SU-DHL-6 (cell line): ENCODE results near the gene RANBP9.

Source experiments
- H2AFZ ChIP-seq: fragments of 200-600 bp; sonication (generic); 2 replicates; pipeline ENCODE4 v1.6.1; 2014; ENCODE audit warnings: low read depth, mild to moderate bottlenecking, moderate library complexity, mixed read lengths, antibody characterized with exemption, low read length; ENCODE audit not compliant: severe bottlenecking
- H3F3A ChIP-seq: fragments of 200-600 bp; shearing (Covaris generic); 2 replicates; pipeline ENCODE4 v1.6.0; 2016; ENCODE audit warnings: antibody characterized with exemption, mild to moderate bottlenecking; ENCODE audit not compliant: insufficient read depth
- H3K27ac ChIP-seq: fragments of 200-600 bp; sonication (generic); 2 replicates; pipeline ENCODE4 v1.5.1; 2016; ENCODE audit warnings: low read depth, mild to moderate bottlenecking, low read length, moderate library complexity, mixed read lengths
- H3K27me3 ChIP-seq: fragments of 200-600 bp; sonication (generic), shearing (Covaris generic); 2 replicates; pipeline ENCODE4 v1.6.0; 2014; ENCODE audit warnings: mild to moderate bottlenecking, low read length
- H3K36me3 ChIP-seq: fragments of 200-600 bp; sonication (generic); 2 replicates; pipeline ENCODE4 v1.6.1; 2014; ENCODE audit warnings: mild to moderate bottlenecking, low read length, mixed read lengths
- H3K4me2 ChIP-seq: fragments of 300-600, 200-600 bp; shearing (Covaris generic), sonication (generic); 2 replicates; pipeline ENCODE4 v1.6.0; 2014; ENCODE audit warnings: low read length, low read depth, mild to moderate bottlenecking; ENCODE audit not compliant: poor library complexity, severe bottlenecking
- H3K4me3 ChIP-seq: fragments of 200-600 bp; sonication (generic); 2 replicates; pipeline ENCODE4 v1.5.1; 2014; ENCODE audit warnings: antibody characterized with exemption, low read length, mild to moderate bottlenecking, mixed read lengths; ENCODE audit not compliant: insufficient read depth, poor library complexity, severe bottlenecking
- H3K79me2 ChIP-seq: fragments of 200-600 bp; sonication (generic); 2 replicates; pipeline ENCODE4 v1.6.1; 2014; ENCODE audit warnings: mild to moderate bottlenecking, low read length, moderate library complexity; ENCODE audit not compliant: insufficient read depth
- H3K9ac ChIP-seq: fragments of 200-600 bp; sonication (generic); 2 replicates; pipeline ENCODE4 v1.7.0; 2014; ENCODE audit warnings: mild to moderate bottlenecking, low read length
- H3K9me2 ChIP-seq: fragments of 200-600 bp; sonication (generic); replicated peaks from 2 replicates; pipeline ENCODE4 v1.6.1; 2014; ENCODE audit warnings: low read length; ENCODE audit not compliant: insufficient read depth
- H3K9me3 ChIP-seq: fragments of 200-600 bp; sonication (generic); 2 replicates; pipeline ENCODE4 v1.6.1; 2014; ENCODE audit warnings: low read length, mixed read lengths; ENCODE audit not compliant: insufficient read depth
- H4K20me1 ChIP-seq: fragments of 200-600 bp; sonication (generic); 2 replicates; pipeline ENCODE4 v1.6.1; 2014; ENCODE audit warnings: low read depth, mild to moderate bottlenecking, antibody characterized with exemption, low read length, moderate library complexity, mixed read lengths
- CTCF ChIP-seq: fragments of 200-600 bp; sonication (generic); IDR thresholded peaks from one replicate; pipeline ENCODE4 v1.5.1; 2017; ENCODE audit warnings: antibody characterized with exemption, mild to moderate bottlenecking, low read length, moderate library complexity; ENCODE audit not compliant: insufficient read depth, poor library complexity, severe bottlenecking
- EZH2phosphoT487 ChIP-seq: fragments of 200-600 bp; sonication (generic), shearing (Covaris generic); conservative IDR thresholded peaks from 2 replicates; pipeline ENCODE4 v1.6.1; 2018; ENCODE audit warnings: mild to moderate bottlenecking, antibody characterized with exemption, low read length, moderate library complexity, mixed read lengths

The RANBP9 gene

DNA sequence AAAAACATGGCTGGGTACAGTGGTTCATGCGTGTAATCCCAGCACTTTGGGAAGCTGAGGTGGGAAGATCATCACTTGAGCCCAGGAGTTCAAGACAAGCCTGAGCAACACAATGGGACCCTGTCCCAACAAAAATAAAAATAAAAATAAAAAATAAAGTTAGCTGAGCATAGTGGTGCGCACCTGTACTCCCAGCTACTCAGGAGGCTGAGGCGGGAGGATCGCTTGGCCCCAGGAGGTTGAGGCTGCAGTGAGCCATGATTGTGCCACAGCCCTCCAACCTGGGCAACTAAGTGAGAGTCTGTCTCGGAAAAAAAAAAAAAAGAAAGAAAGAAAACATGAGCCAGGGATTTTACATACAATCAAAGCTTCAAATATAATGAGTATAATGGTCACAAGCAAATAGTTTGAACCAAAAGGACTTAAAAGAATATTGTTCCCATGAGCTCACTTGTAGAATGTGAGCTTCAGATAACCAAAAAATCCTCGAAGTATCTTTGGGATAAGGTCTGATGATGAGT is 31.1 kb downstream of the RANBP9 start:
- H3K27ac ChIP-seq: no peak overlapping the region
- no peak overlapping the region for H3K9ac ChIP-seq
- peaks cover 21% of the 10 kb centered on the region for H4K20me1 ChIP-seq
- TF ChIP-seq CTCF: no peak
- TF ChIP-seq EZH2phosphoT487: no peak
- H3F3A ChIP-seq: no peaks in the 10 kb centered on the region; the same call in 1 of the 2 replicates
- H3K9me2 ChIP-seq: no peaks in the 10 kb centered on the region
- no peak overlapping the region for H2AFZ ChIP-seq
- peaks cover 99% of the 10 kb centered on the region for H3K79me2 ChIP-seq
- H3K4me2 ChIP-seq: no peak overlapping the region
- peaks cover 21% of the 10 kb centered on the region; the same call in 1 of the 2 replicates for H3K36me3 ChIP-seq
- no peaks in the 10 kb centered on the region for H3K27me3 ChIP-seq
- no peak overlapping the region for H3K4me3 ChIP-seq
- no peaks in the 10 kb centered on the region for H3K9me3 ChIP-seq

GRCh38 chr6:13679996-13680395 is 31.6 kb downstream of the RANBP9 start:
- Histone ChIP-seq H3K27me3 (no peaks in the 10 kb centered on the region), H3K9me3 (no peaks in the 10 kb centered on the region), H2AFZ (no peak overlapping the region), H3K79me2 (peaks cover 98% of the 10 kb centered on the region), H3K27ac (no peak overlapping the region), H3K9ac (no peak overlapping the region), H3K4me2 (no peak overlapping the region), H3K9me2 (no peaks in the 10 kb centered on the region), H3K4me3 (no peak overlapping the region), H3K36me3 (peaks cover 21% of the 10 kb centered on the region; the same call in 1 of the 2 replicates), H4K20me1 (peaks cover 21% of the 10 kb centered on the region), H3F3A (peaks cover 4% of the 10 kb centered on the region; the same call in 1 of the 2 replicates)
- TF ChIP-seq CTCF: no peak
- TF ChIP-seq EZH2phosphoT487: no peak

GRCh38 chr6:13678255-13678983 is 33.2 kb downstream of the RANBP9 start:
- H2AFZ ChIP-seq: no peak overlapping the region
- H3K79me2 ChIP-seq: peaks cover 99% of the 10 kb centered on the region
- no peak for TF ChIP-seq EZH2phosphoT487
- TF ChIP-seq CTCF: no peak
- peaks cover 21% of the 10 kb centered on the region; the same call in 1 of the 2 replicates for H3K36me3 ChIP-seq
- no peaks in the 10 kb centered on the region for H3K27me3 ChIP-seq
- H3K4me2 ChIP-seq: no peak overlapping the region
- H4K20me1 ChIP-seq: peaks cover 28% of the 10 kb centered on the region
- no peaks in the 10 kb centered on the region for H3K9me2 ChIP-seq
- peaks cover 4% of the 10 kb centered on the region; the same call in 1 of the 2 replicates for H3F3A ChIP-seq
- no peak overlapping the region for H3K27ac ChIP-seq
- no peak overlapping the region for H3K9ac ChIP-seq
- no peaks in the 10 kb centered on the region for H3K9me3 ChIP-seq
- H3K4me3 ChIP-seq: no peak overlapping the region
